KMS-11 (cell line): Measurements from ENCODE around the gene RNF208.

ENCODE experiments used
- H2AFZ ChIP-seq: fragments of 200-600 bp; sonication (generic); 2 replicates; pipeline ENCODE4 v1.6.1; 2016; ENCODE audit warnings: antibody characterized with exemption, mixed run types, low read depth
- H3K27ac ChIP-seq: fragments of 200-600 bp; sonication (generic); 2 replicates; pipeline ENCODE4 v1.6.1; 2016; ENCODE audit warnings: mild to moderate bottlenecking, mixed run types
- H3K27me3 ChIP-seq: fragments of 200-600 bp; sonication (generic); 2 replicates; pipeline ENCODE4 v1.6.1; 2017; ENCODE audit warnings: mild to moderate bottlenecking, low read depth, mixed run types, moderate library complexity; ENCODE audit not compliant: insufficient read depth
- H3K36me3 ChIP-seq: fragments of 200-600 bp; sonication (generic); 2 replicates; pipeline ENCODE4 v1.6.1; 2017; ENCODE audit warnings: mild to moderate bottlenecking, mixed run types; ENCODE audit not compliant: insufficient read depth
- H3K4me1 ChIP-seq: fragments of 200-600 bp; sonication (generic); 2 replicates; pipeline ENCODE4 v1.6.1; 2016; ENCODE audit warnings: mild to moderate bottlenecking, low read depth, mixed run types; ENCODE audit not compliant: poor library complexity, severe bottlenecking
- H3K4me2 ChIP-seq: fragments of 200-600 bp; sonication (generic); 2 replicates; pipeline ENCODE4 v1.7.0; 2016; ENCODE audit warnings: mild to moderate bottlenecking, mixed run types
- H3K4me3 ChIP-seq: fragments of 200-600 bp; sonication (generic); IDR thresholded peaks from 2 replicates; pipeline ENCODE4 v1.6.1; 2017; ENCODE audit warnings: low read depth, low read length, mixed read lengths; ENCODE audit not compliant: insufficient read depth
- H3K79me2 ChIP-seq: fragments of 200-600 bp; sonication (generic); 2 replicates; pipeline ENCODE4 v1.6.1; 2016; ENCODE audit warnings: low read depth, mixed run types; ENCODE audit not compliant: insufficient read depth
- H3K9ac ChIP-seq: fragments of 200-600 bp; sonication (generic); 2 replicates; pipeline ENCODE4 v1.6.1; 2016; ENCODE audit warnings: mild to moderate bottlenecking, mixed run types
- H4K20me1 ChIP-seq: fragments of 200-600 bp; sonication (generic); 2 replicates; pipeline ENCODE4 v1.6.1; 2016; ENCODE audit warnings: mild to moderate bottlenecking, mixed run types; ENCODE audit not compliant: insufficient read depth
- CTCF ChIP-seq: fragments of 200-600 bp; sonication (generic); conservative IDR thresholded peaks from 2 replicates; pipeline ENCODE4 v1.6.1; 2017; ENCODE audit warnings: low read depth, mild to moderate bottlenecking, antibody characterized with exemption, low read length, moderate library complexity, mixed read lengths

The RNF208 gene

GRCh38 chr9:137178201-137178938 is 43.7 kb downstream of the RNF208 start:
- Histone ChIP-seq H3K79me2 (no peaks in the 10 kb centered on the region), H3K36me3 (no peaks in the 10 kb centered on the region), H3K4me2 (no peak overlapping the region), H4K20me1 (no peaks in the 10 kb centered on the region), H3K4me1 (peaks cover 4% of the 10 kb centered on the region), H3K27me3 (no peaks in the 10 kb centered on the region), H3K9ac (no peak overlapping the region), H2AFZ (no peak overlapping the region), H3K27ac (no peak overlapping the region), H3K4me3 (no peak overlapping the region)
- TF ChIP-seq CTCF, result no peak

- no peak overlapping the region for H3K27ac ChIP-seq
- peaks cover 9% of the 10 kb centered on the region for H3K4me1 ChIP-seq
- H4K20me1 ChIP-seq, result no peaks in the 10 kb centered on the region
- TF ChIP-seq CTCF, result peak; percentile 68
- H3K4me2 ChIP-seq, result no peak overlapping the region
- no peak overlapping the region for H3K9ac ChIP-seq
- no peaks in the 10 kb centered on the region for H3K79me2 ChIP-seq
- H3K4me3 ChIP-seq, result no peak overlapping the region
- no peak overlapping the region for H2AFZ ChIP-seq
- H3K27me3 ChIP-seq, result no peaks in the 10 kb centered on the region
- no peaks in the 10 kb centered on the region for H3K36me3 ChIP-seq
Measured at GRCh38 chr9:137176302-137177182, 45.5 kb downstream of the RNF208 start.

- no peaks in the 10 kb centered on the region for H3K79me2 ChIP-seq
- H3K4me3 ChIP-seq, result no peak overlapping the region
- 0 out of 2 replicates have a peak, but pooled peaks have one; percentile 6 for TF ChIP-seq CTCF
- no peaks in the 10 kb centered on the region for H4K20me1 ChIP-seq
- H3K27me3 ChIP-seq, result no peaks in the 10 kb centered on the region
- no peaks in the 10 kb centered on the region for H3K36me3 ChIP-seq
- H3K9ac ChIP-seq, result no peak overlapping the region
- H3K4me2 ChIP-seq, result no peak overlapping the region
- no peak overlapping the region for H2AFZ ChIP-seq
- H3K4me1 ChIP-seq, result peaks cover 18% of the 10 kb centered on the region
- H3K27ac ChIP-seq, result no peak overlapping the region
Measured at GRCh38 chr9:137175345-137175961, 46.6 kb downstream of the RNF208 start.

GRCh38 chr9:137174722-137175293 is 47.2 kb downstream of the RNF208 start:
- no peak overlapping the region for H3K4me2 ChIP-seq
- H3K4me3 ChIP-seq, result no peak overlapping the region
- H2AFZ ChIP-seq, result no peak overlapping the region
- no peaks in the 10 kb centered on the region for H3K36me3 ChIP-seq
- no peak overlapping the region for H3K27ac ChIP-seq
- no peaks in the 10 kb centered on the region for H4K20me1 ChIP-seq
- H3K79me2 ChIP-seq, result no peaks in the 10 kb centered on the region
- TF ChIP-seq CTCF, result no peak
- H3K9ac ChIP-seq, result no peak overlapping the region
- no peaks in the 10 kb centered on the region for H3K27me3 ChIP-seq
- H3K4me1 ChIP-seq, result peaks cover 24% of the 10 kb centered on the region
